Measurements from ENCODE around the gene TBC1D2.

DNA sequence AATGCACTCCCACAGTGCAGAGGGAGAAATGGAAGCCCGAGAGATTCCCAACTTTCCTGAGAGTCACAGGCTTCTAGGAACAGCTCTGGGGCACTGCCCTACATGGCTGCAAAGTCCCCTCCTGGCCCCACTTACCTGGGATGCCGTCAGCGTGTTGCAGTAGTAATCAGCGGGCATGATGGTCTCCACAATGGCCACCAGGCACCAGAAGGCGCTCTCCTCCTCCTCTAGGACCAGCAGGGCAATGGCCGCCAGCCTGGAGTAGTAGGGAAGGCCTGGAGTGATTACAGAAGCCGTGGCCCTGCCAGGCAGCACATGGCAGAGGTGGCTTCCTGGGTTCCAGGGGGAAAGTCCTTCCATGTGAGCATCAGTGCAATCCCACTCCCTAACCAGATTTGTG is 52.3 kb downstream of the TBC1D2 start:
- TF ChIP-seq RAD21 (IDR thresholded peaks at IDR 0.05; ENCODE audit: low read length) (no peak), POLR2A (IDR thresholded peaks at IDR 0.05; ENCODE audit: low read depth, low read length) (no peak)

Measured in IMR-90 (cell line).